Thyroid gland (tissue), 4 donors: Measurements from ENCODE around the gene TMC2.

Experiments used
- CTCF ChIP-seq, 6 experiments: fragments of 200-600 bp in 3 of 6; fragments of 450-650 bp in 3 of 6; sonication (generic) in 3 of 6; IDR thresholded peaks; one replicate each; pipeline ENCODE4 v1.5.1; 2016 to 2019; ENCODE audit warnings: antibody characterized with exemption in 6 of 6, mild to moderate bottlenecking in 2 of 6, inconsistent platforms in 1 of 6, moderate library complexity in 1 of 6
- POLR2A ChIP-seq, 2 donors: fragments of 450-650 bp; IDR thresholded peaks; one replicate each; pipeline ENCODE4 v1.6.1; 2017; ENCODE audit warnings: antibody characterized with exemption in 2 of 2, mild to moderate bottlenecking in 2 of 2, moderate library complexity in 1 of 2

DNA sequence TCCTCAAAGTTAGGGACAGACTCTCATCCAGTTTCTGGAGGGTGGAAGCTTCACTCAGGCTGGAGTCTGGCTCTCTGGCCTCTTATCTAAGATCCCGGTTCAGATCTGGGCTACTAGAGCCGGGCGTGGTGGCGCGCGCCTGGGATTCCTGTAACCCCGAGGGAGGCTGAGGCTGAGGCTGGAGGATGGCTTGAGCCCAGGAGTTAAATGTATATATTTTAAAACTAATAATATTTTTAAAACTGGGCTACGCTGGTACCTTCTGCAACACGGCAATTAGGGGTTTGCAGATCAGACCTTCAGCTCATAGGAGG, 26.9 kb upstream of the TMC2 start:
- TF ChIP-seq CTCF (IDR thresholded peaks at IDR 0.05): no peak
- no peak for TF ChIP-seq POLR2A (IDR thresholded peaks at IDR 0.05)
